AG09319 (cell line): ENCODE measurements around the gene MYO1E.
"Not testable (repeated sequence)": the region's sequence is repeated elsewhere in the genome, so short reads cannot be mapped to it uniquely, and the experiment has no call there.

Experiments used
- DNase-seq: peaks from one replicate; pipeline ENCODE4 v3.0.0-alpha.2; 2010; ENCODE audit warnings: low read depth; ENCODE audit errors: extremely low read depth
- TF ChIP-seq, protein P1 (sequence below): IDR thresholded peaks from 2 replicates; pipeline ENCODE4 v1.5.1; 2011; ENCODE audit warnings: low read depth, mild to moderate bottlenecking, inconsistent platforms, low read length, moderate library complexity

Gene MYO1E

GRCh38 chr15:59140422-59141226 lies 232.0 kb downstream of the MYO1E start:
- no peak for DNase-seq

DNA sequence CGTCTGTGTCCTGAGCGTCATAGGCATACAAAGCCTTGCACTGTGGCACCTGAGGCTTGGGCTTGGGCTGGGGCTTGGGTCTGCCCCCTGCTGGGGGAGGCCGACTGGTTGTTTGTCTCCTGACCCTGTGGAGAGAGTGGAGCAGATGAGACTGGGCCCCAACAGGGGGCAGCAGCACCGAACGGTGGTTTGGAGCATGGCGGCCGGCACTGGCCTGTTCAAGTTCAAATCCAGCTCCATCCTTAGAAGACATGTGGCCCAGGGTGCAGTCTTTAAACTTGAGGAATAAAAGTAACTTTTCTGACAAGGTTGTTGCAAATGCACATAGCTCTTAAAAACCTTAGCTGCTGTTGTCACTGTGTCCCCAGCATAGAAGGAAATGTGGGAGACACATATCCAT lies 234.4 kb downstream of the MYO1E start:
- DNase-seq = no peak
- TF ChIP-seq, protein P1, sequence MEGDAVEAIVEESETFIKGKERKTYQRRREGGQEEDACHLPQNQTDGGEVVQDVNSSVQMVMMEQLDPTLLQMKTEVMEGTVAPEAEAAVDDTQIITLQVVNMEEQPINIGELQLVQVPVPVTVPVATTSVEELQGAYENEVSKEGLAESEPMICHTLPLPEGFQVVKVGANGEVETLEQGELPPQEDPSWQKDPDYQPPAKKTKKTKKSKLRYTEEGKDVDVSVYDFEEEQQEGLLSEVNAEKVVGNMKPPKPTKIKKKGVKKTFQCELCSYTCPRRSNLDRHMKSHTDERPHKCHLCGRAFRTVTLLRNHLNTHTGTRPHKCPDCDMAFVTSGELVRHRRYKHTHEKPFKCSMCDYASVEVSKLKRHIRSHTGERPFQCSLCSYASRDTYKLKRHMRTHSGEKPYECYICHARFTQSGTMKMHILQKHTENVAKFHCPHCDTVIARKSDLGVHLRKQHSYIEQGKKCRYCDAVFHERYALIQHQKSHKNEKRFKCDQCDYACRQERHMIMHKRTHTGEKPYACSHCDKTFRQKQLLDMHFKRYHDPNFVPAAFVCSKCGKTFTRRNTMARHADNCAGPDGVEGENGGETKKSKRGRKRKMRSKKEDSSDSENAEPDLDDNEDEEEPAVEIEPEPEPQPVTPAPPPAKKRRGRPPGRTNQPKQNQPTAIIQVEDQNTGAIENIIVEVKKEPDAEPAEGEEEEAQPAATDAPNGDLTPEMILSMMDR = peak; percentile 47

More at GRCh38 chr15:59140422-59141226, 232.0 kb downstream of the MYO1E start:
- TF ChIP-seq, protein P1 = no peak

GRCh38 chr15:59137566-59137965 lies 235.1 kb downstream of the MYO1E start:
- TF ChIP-seq, protein P1 = no peak
- no peak for DNase-seq

- TF ChIP-seq, protein P1 = no peak
- DNase-seq = no peak
These were observed 238.7 kb downstream of the MYO1E start for GRCh38 chr15:59133929-59134427.

DNA sequence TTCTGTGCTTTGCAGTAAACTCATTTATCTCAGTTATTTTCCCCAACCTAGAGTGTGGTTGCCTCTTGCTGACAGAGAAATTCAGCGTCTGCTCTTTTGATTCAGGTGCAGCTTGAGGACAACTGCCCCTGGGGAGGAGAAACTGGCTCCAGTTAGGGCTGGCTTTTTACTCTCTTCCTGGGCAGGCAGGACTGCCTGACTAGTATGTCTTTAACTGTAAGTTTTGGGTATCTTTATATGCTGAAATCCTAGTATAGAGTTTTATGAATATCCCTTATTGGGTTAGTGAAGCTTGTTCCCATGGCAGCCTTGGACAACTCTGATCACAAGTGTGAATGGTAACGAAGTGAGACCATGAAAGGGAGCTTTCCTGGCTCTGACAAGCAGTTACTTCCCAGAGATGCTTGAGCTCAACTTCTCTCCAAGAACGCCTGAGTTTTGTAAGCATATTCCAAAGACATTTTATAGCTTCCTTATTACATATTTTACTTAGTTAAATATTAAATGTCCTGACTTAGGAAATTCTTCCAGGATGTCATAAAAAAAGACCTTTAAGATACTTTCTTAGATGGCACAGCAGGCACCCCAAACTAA lies 240.6 kb downstream of the MYO1E start:
- TF ChIP-seq, protein P1 = no peak
- no peak for DNase-seq

- TF ChIP-seq, protein P1 = no peak
These were observed 241.2 kb downstream of the MYO1E start for GRCh38 chr15:59131456-59131855.

DNA sequence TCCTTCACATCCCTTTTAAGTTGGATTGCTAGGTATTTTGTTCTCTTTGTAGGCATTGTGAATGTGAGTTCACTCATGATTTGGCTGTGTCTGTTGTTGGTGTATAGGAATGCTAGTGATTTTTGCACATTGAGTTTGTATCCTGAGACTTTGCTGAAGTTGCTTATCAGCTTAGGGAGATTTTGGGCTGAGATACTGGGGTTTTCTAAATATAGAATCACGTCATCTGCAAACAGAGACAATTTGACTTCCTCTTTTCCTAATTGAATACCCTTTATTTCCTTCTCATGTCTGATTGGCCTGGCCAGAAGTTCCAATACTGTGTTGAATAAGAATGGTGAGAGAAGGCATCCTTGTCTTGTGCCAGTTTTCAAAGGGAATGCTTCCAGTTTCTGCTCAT lies 245.4 kb downstream of the MYO1E start:
- DNase-seq = not testable (repeated sequence)

More at GRCh38 chr15:59131456-59131855, 241.2 kb downstream of the MYO1E start:
- no peak for DNase-seq

GRCh38 chr15:59125683-59126082 lies 247.0 kb downstream of the MYO1E start:
- not testable (repeated sequence) for DNase-seq
